Stimulated activated CD8-positive, alpha-beta memory T cell treated with anti-CD3 and anti-CD28 coated beads, Interleukin-15, amount 100 ng/mL, for 4 hours (primary cell): ENCODE measurements around the gene VEPH1.

Experiments used
- DNase-seq, 2 donors: peaks; one replicate each; pipeline ENCODE4 v3.0.0-alpha.2; 2020; ENCODE audit warnings: low read depth in 2 of 2

Gene VEPH1

GRCh38 chr3:157388976-157389375 is 114.2 kb downstream of the VEPH1 start:
- DNase-seq = no peak

GRCh38 chr3:157387708-157388435 is 115.3 kb downstream of the VEPH1 start:
- DNase-seq = no peak

GRCh38 chr3:157384491-157384890 is 118.7 kb downstream of the VEPH1 start:
- DNase-seq = no peak

- DNase-seq = no peak
Observed at GRCh38 chr3:157384031-157384430, 119.2 kb downstream of the VEPH1 start.

- no peak for DNase-seq
Observed at GRCh38 chr3:157381606-157382005, 121.6 kb downstream of the VEPH1 start.

- no peak for DNase-seq
Observed at GRCh38 chr3:157379525-157380140, 123.6 kb downstream of the VEPH1 start.

- no peak for DNase-seq
Observed at GRCh38 chr3:157376603-157377300, 126.5 kb downstream of the VEPH1 start.

- no peak for DNase-seq
Observed at GRCh38 chr3:157375342-157375986, 127.8 kb downstream of the VEPH1 start.

- no peak for DNase-seq
Observed at GRCh38 chr3:157374933-157375332, 128.3 kb downstream of the VEPH1 start.

- no peak for DNase-seq
Observed at GRCh38 chr3:157373783-157374182, 129.4 kb downstream of the VEPH1 start.

GRCh38 chr3:157370867-157371266 is 132.3 kb downstream of the VEPH1 start:
- no peak for DNase-seq

- DNase-seq = no peak
Observed at GRCh38 chr3:157369727-157370421, 133.3 kb downstream of the VEPH1 start.

GRCh38 chr3:157368171-157368570 is 135.0 kb downstream of the VEPH1 start:
- no peak for DNase-seq

GRCh38 chr3:157363393-157363792 is 139.8 kb downstream of the VEPH1 start:
- DNase-seq = no peak

- no peak for DNase-seq
Observed at GRCh38 chr3:157362348-157362747, 140.9 kb downstream of the VEPH1 start.

- DNase-seq = no peak
Observed at GRCh38 chr3:157360044-157360443, 143.2 kb downstream of the VEPH1 start.

- DNase-seq = no peak
Observed at GRCh38 chr3:157356541-157356940, 146.7 kb downstream of the VEPH1 start.

GRCh38 chr3:157355276-157355675 is 147.9 kb downstream of the VEPH1 start:
- DNase-seq = no peak

GRCh38 chr3:157354722-157355121 is 148.5 kb downstream of the VEPH1 start:
- DNase-seq = no peak

GRCh38 chr3:157354254-157354653 is 149.0 kb downstream of the VEPH1 start:
- no peak for DNase-seq

- DNase-seq = no peak
Observed at GRCh38 chr3:157353652-157354051, 149.6 kb downstream of the VEPH1 start.

- DNase-seq = no peak
Observed at GRCh38 chr3:157351981-157352380, 151.2 kb downstream of the VEPH1 start.
